ENCODE results near the gene CAGE1. TPM values are rescaled to one million over a fixed set of nuclear protein-coding genes. Genes with fewer than 3 reads are reported as not detected.
"Not testable (repeated sequence)": the region's sequence is repeated elsewhere in the genome, so short reads cannot be mapped to it uniquely, and the experiment has no call there.

Gene CAGE1
- total RNA-seq, 1 donor from 2014 or later = under 0.01 TPM

DNA sequence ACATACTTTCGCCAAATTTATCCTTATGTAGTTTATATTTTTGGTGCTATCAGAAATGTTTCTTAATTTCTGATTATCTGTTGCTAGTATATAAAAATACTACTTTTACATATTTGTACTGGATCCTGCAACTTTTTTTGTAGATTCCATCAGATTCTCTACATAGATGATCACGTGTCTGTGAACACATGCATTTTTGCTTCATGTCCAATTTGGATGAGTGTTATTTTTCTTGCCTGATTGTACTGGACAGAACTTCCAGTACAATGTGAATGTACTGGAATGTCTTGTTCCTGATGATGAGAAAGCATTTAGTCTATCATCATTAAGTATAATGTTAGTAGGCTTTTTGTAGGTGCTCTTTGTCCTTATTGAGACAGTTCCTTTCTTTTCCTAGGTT, 51.5 kb downstream of the CAGE1 start:
- no peak for DNase-seq

DNA sequence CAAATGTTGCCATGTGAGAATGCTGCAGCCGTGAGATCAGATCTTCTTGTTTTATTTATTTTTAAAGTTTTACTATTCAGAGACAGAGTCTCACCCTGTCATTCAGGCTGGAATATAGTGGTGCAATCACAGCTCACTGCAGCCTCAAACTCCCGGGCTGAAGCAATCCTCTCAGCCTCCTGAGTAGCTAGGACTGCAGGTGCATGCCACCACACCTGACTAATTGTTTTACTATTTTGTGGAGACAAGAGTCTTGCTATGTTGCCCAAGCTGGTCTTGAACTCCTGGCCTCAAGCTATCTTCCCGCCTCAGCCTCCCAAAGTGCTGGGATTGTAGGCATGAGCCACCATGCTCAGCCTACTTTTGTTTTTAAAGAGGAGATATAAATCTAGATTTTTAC, 54.0 kb downstream of the CAGE1 start:
- no peak for DNase-seq

DNA sequence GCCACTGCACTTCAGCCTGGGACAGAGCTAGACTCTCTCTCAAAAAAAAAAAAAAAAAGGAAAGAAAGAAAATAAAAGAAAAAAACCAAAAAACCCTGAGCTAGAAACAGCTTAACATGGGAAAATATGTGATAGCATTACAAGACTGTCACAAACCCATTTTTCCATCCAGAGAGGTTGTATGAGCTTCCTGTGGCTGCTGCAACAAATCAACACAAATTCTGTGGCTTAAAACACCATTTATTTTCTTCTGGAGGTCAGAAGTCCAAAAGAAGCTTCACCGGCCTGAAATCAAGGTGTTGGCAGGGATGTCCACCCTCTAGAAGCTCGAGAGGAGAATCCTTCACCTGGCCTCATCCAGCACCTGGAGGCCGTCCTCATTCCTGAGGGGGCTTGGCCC, 54.9 kb downstream of the CAGE1 start:
- no peak for DNase-seq

GRCh38 chr6:7332090-7332745, 57.3 kb downstream of the CAGE1 start:
- DNase-seq = no peak

- no peak for DNase-seq
Measured at GRCh38 chr6:7331452-7331851, 58.1 kb downstream of the CAGE1 start.

DNA sequence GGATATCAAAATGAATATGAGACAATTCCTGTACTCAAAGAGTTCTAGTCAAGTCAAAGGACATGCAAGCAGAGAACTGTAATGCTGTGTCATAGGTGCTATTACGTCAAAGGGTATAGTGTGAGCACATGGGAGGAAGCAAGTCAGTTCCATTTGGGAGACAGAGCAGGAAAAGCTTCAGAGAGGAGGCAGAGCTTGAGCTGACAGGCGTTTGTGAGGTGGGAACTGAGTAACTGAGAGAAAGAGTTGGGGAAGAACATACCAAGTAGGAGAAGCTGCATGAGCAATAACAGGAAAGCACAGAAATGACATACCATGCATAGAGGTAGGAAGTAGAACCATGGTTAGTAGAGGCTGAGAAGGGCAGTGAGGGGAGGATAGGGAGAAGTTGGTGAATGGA, 61.3 kb downstream of the CAGE1 start:
- DNase-seq = no peak

DNA sequence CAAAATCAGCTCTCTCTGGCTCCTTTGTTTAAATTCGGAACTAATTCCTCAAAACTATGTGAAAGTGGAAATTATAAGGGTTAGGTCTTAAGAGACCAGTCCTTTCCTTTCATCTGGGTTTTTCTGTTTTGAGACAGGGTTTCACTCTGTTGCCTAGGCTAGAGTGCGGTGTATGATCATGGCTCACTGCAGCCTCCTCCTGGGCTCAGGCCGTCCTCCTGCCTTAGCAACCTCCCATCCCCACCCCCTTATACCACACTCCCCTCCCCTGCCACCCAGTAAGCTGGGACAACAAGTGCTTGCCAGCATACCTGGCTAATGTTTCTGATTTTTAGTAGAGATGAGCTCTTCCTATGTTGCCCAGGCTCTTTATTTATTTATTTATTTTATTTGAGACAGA, 63.8 kb downstream of the CAGE1 start:
- no peak for DNase-seq

DNA sequence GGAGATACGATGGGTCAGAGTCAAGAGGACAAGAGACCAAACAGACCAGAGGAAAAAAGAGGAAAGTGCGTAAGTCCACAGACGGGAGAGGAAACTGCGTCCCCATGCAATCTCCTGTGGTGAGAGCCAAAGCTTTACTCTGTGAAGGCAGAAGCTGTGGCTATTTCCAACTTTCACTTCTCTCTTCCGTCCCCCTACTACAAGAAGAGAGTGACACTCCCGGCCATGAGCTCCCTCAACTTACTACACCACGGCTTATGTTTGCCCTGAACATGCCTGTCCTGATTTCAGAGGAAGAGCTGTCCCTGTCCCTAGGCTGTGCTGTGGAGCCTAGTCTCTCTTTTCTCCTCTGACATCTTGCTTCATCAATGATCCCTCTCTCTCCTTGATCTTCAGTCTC, 65.0 kb downstream of the CAGE1 start:
- no peak for DNase-seq

GRCh38 chr6:7323074-7323473, 66.5 kb downstream of the CAGE1 start:
- no peak for DNase-seq

GRCh38 chr6:7321866-7322265, 67.7 kb downstream of the CAGE1 start:
- not testable (repeated sequence) for DNase-seq

- not testable (repeated sequence) for DNase-seq
Measured at GRCh38 chr6:7319406-7319805, 70.1 kb downstream of the CAGE1 start.

- DNase-seq = no peak
Measured at GRCh38 chr6:7317538-7317937, 72.0 kb downstream of the CAGE1 start.

DNA sequence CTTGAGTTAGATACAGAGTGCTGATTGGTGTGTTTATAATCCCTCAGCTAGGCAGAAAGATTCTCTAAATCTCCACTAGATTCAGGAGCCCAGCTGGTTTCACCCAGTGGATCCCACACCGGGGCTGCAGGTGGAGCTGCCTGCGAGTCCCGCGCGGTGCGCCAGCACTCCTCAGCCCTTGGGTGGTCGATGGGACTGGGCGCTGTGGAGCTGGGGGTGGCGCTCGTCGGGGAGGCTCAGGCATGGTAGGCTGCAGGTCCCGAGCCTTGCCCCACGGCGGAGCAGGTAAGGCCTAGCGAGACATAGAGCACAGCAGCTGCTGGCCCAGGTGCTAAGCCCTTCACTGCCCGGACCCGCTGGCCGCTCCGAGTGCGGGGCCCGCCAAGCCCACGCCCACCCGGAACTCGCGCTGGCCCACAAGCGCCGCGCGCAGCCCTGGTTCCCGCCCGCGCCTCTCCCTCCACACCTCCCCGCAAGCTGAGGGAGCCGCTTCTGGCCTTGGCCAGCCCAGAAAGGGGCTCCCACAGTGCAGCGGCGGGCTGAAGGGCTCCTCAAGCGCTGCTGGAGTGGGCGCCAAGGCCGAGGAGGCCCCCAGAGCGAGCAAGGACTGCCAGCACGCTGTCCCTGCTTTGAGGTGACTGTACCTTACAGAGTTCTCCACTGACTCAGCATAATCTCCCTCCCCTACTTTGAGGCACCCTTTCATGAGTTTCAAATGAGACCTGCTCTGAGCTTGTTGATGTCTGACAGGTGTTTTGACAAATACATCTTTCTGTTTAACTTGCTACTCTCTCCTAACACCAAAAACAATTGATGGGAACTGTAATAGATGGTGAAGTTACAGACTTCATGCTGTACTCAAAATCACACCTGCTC, 72.6 kb downstream of the CAGE1 start:
- DNase-seq = no peak

GRCh38 chr6:7315948-7316365, 73.6 kb downstream of the CAGE1 start:
- DNase-seq = no peak

DNA sequence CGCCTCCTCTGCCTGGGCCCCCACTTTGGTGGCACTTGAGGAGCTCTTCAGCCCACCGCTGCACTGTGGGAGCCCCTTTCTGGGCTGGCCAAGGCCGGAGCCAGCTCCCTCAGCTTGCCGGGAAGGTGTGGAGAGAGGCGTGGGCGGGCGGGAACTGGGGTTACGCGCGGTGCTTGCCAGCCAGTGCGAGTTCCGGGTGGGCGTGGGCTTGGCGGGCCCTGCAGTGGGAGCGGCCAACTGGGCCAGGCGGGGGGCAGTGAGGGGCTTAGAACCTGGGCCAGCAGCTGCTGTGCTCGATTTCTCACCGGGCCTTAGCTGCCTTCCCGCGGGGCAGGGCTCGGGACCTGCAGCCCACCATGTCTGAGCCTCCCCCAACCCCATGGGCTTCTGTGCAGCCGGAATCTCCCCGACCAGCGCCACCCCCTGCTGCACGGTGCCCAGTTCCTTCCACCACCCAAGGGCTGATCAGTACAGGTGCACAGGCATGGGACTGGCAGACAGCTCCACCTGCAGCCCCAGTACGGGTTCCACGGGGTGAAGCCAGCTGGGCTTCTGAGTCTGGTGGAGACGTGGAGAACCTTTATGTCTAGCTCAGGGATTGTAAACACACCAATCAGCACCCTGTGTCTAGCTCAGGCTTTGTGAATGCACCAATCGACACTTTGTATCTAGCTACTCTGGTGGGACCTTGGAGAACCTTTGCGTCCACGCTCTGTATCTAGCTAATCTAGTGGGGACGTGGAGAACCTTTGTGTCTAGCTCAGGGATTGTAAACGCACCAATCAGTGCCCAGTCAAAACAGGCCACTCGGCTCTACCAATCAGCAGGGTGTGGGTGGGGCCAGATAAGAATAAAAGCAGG, 74.2 kb downstream of the CAGE1 start:
- not testable (repeated sequence) for DNase-seq

GRCh38 chr6:7314414-7314813, 75.1 kb downstream of the CAGE1 start:
- DNase-seq = no peak

- no peak for DNase-seq
Measured at GRCh38 chr6:7313505-7314165, 75.9 kb downstream of the CAGE1 start.

DNA sequence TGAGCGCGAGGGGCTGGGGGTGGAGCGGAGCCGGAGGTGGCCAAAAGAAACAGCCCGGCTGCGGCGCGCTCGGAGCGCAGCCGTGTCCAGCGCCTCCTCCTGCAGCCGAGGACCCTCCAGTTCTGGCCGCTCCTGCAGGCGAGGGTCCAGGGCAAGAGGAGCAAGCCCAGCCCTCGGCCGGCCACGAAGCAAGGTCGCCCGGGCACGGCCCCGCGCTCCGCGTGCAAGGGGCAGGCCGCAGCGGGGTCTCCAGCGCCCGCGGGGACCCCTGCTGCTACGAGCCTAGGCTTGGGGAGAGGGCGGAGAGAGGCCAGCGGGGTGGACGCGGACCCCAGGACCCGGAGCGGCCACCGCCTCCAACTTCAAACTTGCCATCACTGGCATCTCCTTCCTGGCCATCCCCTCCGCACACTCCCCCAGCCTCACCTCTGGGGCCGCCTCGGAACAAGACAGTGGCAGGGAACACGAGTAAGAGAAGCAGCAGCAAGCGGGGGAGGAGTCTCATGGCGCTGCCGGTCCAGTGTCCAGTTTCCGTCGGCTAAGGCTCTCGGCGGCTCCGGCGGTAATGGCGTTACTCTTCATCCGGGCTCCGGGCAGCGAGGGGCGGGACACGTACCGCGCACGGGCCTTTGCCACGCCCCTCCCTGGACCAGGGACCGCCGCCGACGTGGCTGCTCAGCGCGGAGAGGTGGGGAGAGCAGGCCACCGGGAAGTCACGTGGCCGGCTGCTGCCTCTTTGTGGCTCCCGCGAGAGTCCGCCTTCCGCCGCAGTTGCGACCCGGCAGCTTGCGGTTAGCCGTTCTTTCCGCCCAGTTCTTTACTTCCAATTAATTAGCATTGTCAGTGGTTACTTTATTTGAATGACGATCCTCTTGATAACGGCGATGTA, 76.7 kb downstream of the CAGE1 start, which contains the start of gene SSR1:
Gene SSR1 (minus strand): TSS at position 584 of the 889 bp plus-strand sequence. CDS start 79 bp downstream, at position 505.
- DNase-seq = peak; percentile 96

GRCh38 chr6:7311917-7312615, 77.5 kb downstream of the CAGE1 start:
- DNase-seq = no peak

DNA sequence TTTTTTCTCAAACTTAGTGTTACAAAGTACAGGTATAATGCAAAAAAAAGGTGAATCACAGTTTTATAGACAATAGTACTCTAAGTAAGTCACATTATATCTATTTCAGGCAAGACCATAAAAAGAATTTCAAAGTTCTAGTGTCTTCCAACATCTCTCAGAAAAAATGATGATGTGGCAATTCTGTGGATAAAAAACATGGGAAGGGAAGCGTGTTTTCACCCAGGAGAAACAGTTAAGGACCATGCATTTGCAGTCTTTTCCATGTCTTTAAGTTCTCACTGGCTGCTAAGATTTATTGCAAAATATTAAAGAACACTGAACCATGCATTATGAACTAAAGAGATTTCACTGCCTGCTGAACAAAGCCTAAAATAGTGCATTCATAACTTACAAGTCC, 78.4 kb downstream of the CAGE1 start:
- DNase-seq = no peak

Measured in occipital lobe (tissue), 2 donors.